Measurements from ENCODE around the gene MAB21L4. TPM values are rescaled to one million over a fixed set of nuclear protein-coding genes. Genes with fewer than 3 reads are reported as not detected.

Gene MAB21L4
- polyA plus RNA-seq, 2 of the 4 experiments (the other 2 are of a cell fraction): not detected

- Histone ChIP-seq H3K4me2 (no peak overlapping the region), H3K4me3 (no peak overlapping the region), H3K4me1 (no peaks in the 10 kb centered on the region), H3K27ac (no peak overlapping the region), H3K9me3 (no peaks in the 10 kb centered on the region)
- FAIRE-seq (no peak), ATAC-seq (no peak), DNase-seq (ENCODE audit: low read depth in 1 of 2, low spot score in 1 of 2) (no peak)
- WGBS (ENCODE audit: missing lambda C conversion rate): 72% methylated on average over 5 of the region's 8 CpGs
- CTCF ChIA-PET: no interaction called here
- TF ChIP-seq, protein P1, sequence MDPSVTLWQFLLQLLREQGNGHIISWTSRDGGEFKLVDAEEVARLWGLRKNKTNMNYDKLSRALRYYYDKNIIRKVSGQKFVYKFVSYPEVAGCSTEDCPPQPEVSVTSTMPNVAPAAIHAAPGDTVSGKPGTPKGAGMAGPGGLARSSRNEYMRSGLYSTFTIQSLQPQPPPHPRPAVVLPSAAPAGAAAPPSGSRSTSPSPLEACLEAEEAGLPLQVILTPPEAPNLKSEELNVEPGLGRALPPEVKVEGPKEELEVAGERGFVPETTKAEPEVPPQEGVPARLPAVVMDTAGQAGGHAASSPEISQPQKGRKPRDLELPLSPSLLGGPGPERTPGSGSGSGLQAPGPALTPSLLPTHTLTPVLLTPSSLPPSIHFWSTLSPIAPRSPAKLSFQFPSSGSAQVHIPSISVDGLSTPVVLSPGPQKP (IDR thresholded peaks at IDR 0.05; ENCODE audit: low read depth, low read length): no peak
- TF ChIP-seq ZC3H11A (IDR thresholded peaks at IDR 0.05) (no peak), NR3C1 (IDR thresholded peaks at IDR 0.05) (no peak), RFX5 (IDR thresholded peaks at IDR 0.05) (no peak), TP53 (CRISPR knock-in tag; IDR thresholded peaks at IDR 0.05) (no peak), REST (IDR thresholded peaks at IDR 0.05) (no peak), FOSL2 (IDR thresholded peaks at IDR 0.05) (no peak), FOSL2 (CRISPR knock-in tag; IDR thresholded peaks at IDR 0.05) (no peak), TFCP2L1 (CRISPR knock-in tag; IDR thresholded peaks at IDR 0.05) (no peak), SMC3 (IDR thresholded peaks at IDR 0.05) (no peak), FOSB (CRISPR knock-in tag; IDR thresholded peaks at IDR 0.05) (no peak), RNF2 (IDR thresholded peaks at IDR 0.05; ENCODE audit: borderline replicate concordance, low read depth) (no peak), HDAC2 (IDR thresholded peaks at IDR 0.05) (no peak), GATA3 (IDR thresholded peaks at IDR 0.05; ENCODE audit: borderline replicate concordance) (no peak), POLR2AphosphoS2 (conservative IDR thresholded peaks at IDR 0.05; ENCODE audit: low read length) (no peak), ZSCAN20 (CRISPR knock-in tag; IDR thresholded peaks at IDR 0.05) (no peak), CBX8 (IDR thresholded peaks at IDR 0.05) (no peak)
- POLR2A ChIA-PET: no interaction called here
Measured at GRCh38 chr2:240855670-240856069, 40.3 kb downstream of the MAB21L4 start.

GRCh38 chr2:240852671-240853314 is 43.2 kb downstream of the MAB21L4 start:
- Histone ChIP-seq H3K27ac (no peak overlapping the region), H3K4me2 (no peak overlapping the region), H3K9me3 (no peaks in the 10 kb centered on the region), H3K4me3 (no peak overlapping the region), H3K4me1 (no peaks in the 10 kb centered on the region)
- no peak for FAIRE-seq
- CTCF ChIA-PET: interaction anchor here (0.8 to 3.8 kb wide), 8 partner anchors 8 to 1026 kb away, joined by 3 to 44 read pairs (median 8); no protein-coding TSS in a partner anchor
- no peak for DNase-seq (ENCODE audit: low read depth in 1 of 2, low spot score in 1 of 2)
- WGBS (ENCODE audit: missing lambda C conversion rate): 69% methylated on average over 14 of the region's 15 CpGs
- POLR2A ChIA-PET: no interaction called here
- no peak for ATAC-seq
- no peak for TF ChIP-seq SMC3 (IDR thresholded peaks at IDR 0.05)
- TF ChIP-seq RNF2 (IDR thresholded peaks at IDR 0.05; ENCODE audit: borderline replicate concordance, low read depth): no peak
- TF ChIP-seq BCL3 (IDR thresholded peaks at IDR 0.05): no peak
- TF ChIP-seq, protein P1 (IDR thresholded peaks at IDR 0.05; ENCODE audit: low read depth, low read length): no peak
- TF ChIP-seq JUN (IDR thresholded peaks at IDR 0.05): no peak
- TF ChIP-seq CBX2 (IDR thresholded peaks at IDR 0.05; ENCODE audit: borderline replicate concordance, low read depth): no peak
- no peak for TF ChIP-seq NR3C1 (IDR thresholded peaks at IDR 0.05)
- TF ChIP-seq GATA3 (IDR thresholded peaks at IDR 0.05; ENCODE audit: borderline replicate concordance): no peak
- TF ChIP-seq E2F6 (IDR thresholded peaks at IDR 0.05; ENCODE audit: borderline replicate concordance, low read depth): no peak
- TF ChIP-seq, protein P2, sequence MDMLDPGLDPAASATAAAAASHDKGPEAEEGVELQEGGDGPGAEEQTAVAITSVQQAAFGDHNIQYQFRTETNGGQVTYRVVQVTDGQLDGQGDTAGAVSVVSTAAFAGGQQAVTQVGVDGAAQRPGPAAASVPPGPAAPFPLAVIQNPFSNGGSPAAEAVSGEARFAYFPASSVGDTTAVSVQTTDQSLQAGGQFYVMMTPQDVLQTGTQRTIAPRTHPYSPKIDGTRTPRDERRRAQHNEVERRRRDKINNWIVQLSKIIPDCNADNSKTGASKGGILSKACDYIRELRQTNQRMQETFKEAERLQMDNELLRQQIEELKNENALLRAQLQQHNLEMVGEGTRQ (IDR thresholded peaks at IDR 0.05): no peak
- no peak for TF ChIP-seq ESRRA (IDR thresholded peaks at IDR 0.05; ENCODE audit: borderline replicate concordance, low read length)
- TF ChIP-seq, protein P3, sequence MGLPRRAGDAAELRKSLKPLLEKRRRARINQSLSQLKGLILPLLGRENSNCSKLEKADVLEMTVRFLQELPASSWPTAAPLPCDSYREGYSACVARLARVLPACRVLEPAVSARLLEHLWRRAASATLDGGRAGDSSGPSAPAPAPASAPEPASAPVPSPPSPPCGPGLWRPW (IDR thresholded peaks at IDR 0.05): no peak
- TF ChIP-seq EHF (CRISPR knock-in tag; IDR thresholded peaks at IDR 0.05): no peak
- TF ChIP-seq CTCF (IDR thresholded peaks at IDR 0.05): no peak
- no peak for TF ChIP-seq BHLHE40 (IDR thresholded peaks at IDR 0.05; ENCODE audit: low read depth, low read length)

All from A549 (cell line).